ENCODE measurements around the gene MITF.

Gene MITF

DNA sequence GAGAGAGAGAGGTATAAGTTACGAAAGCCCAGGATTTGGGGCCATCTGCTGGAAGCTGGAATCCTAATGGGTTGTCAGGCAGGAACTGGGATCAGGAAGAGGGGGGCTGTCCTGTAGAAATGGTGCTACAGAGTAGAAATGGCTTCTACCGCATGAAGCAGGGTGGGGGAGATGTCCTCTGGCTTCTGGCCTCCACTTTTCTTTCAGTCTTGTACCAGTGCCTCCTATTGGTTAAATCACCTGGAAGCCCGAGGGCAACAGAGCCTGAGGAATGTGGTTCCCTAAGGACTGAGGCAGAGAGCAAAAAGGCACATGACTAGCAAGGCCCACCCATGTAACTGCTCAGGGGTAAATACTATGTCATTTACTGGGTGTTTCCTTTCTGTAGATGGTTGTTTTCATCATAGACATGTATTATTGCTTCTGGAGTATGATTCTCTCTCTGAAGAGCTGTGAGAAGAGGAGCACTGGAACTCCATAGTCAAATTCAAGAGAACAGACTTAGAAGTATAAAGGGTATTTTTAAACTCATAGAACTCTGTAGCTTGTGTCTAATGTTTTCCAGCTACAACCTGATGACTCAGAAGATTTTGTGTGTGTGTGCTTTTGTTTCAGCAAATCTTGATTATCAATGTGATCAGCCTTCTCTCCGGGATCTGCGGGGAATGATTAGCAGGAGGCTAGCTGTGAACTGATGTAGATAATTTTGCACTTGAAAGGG, 20.2 kb upstream of the MITF start:
- Mint-ChIP-seq H3K27ac (no peak overlapping the region), H3K4me1 (no peaks in the 10 kb centered on the region), H3K9me3 (no peaks in the 10 kb centered on the region), H3K27me3 (peaks cover 18% of the 10 kb centered on the region), H3K4me3 (no peak overlapping the region)
- no peak for ATAC-seq
- no peak for DNase-seq

DNA sequence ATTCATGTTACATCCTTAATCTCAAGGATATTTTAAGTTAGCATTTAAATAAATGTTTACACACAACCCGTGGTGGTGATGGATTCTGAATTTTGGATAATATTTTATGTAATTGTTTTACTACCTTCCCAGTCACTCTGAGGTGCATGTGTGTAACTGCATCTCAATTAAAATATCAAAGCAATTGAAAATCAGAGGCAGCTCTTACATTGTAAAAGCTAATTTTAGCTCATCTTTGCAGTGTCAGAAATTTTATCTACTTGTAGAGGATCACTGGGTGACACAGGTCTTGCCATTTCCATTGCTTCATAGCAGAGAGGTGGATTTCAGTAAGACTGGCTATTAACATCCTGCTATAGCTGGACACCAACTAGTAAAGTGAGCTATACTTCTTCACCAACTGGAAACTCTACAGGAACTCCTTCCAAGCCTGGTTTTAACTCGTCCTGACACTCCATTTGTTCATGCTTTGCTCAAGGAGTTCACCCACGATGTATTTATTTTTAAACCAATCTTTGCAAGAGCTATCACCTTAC, 19.6 kb upstream of the MITF start:
- H3K27me3 Mint-ChIP-seq: peaks cover 18% of the 10 kb centered on the region
- no peaks in the 10 kb centered on the region for H3K4me1 Mint-ChIP-seq
- no peak overlapping the region for H3K27ac Mint-ChIP-seq
- no peak for DNase-seq
- no peak for ATAC-seq
- H3K9me3 Mint-ChIP-seq: no peaks in the 10 kb centered on the region
- no peak overlapping the region for H3K4me3 Mint-ChIP-seq

DNA sequence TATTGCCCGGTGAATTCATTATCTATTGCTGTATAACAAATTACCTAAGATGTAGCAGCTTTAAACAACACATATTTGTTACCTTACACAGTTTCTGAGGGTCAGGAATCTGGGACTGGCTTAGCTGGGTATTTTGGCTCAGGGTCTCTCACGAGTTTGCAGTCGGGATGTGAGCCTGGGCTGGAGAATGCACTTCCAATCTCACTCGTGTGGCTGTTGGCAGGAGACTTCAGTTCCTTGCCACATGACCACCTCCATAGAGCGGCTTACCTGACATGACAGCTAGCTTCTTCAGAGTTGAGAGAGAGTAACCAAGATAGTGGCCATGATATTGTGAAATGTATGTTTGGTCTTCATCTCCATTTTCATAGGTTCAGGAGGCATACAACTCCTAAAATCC, 18.4 kb upstream of the MITF start:
- ATAC-seq: no peak
- Mint-ChIP-seq H3K27me3 (peaks cover 18% of the 10 kb centered on the region), H3K27ac (no peak overlapping the region), H3K4me1 (no peaks in the 10 kb centered on the region), H3K4me3 (no peak overlapping the region), H3K9me3 (no peaks in the 10 kb centered on the region)
- no peak for DNase-seq

DNA sequence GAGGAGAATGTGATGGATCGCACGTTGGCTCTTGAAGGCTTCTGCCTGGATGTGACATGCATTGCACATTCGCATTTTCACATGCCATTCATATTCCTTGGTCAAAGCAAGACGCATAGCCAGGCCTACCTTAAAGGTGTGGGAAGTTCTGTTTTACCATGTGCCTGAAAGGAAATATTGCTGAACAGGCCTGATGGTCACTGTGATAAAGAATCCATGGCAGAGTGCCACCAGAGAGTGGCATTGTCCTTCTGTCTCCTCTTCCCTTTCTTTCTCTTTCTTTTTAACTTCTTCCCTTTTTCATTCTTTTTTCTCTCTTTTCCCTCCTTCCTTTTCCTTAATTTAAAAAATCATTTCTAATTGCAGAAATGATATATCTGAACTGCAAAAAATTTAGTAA, 15.9 kb upstream of the MITF start:
- no peak for ATAC-seq
- DNase-seq: no peak
- no peak overlapping the region for H3K27ac Mint-ChIP-seq
- H3K4me3 Mint-ChIP-seq: no peak overlapping the region
- peaks cover 18% of the 10 kb centered on the region for H3K27me3 Mint-ChIP-seq
- no peaks in the 10 kb centered on the region for H3K4me1 Mint-ChIP-seq
- H3K9me3 Mint-ChIP-seq: no peaks in the 10 kb centered on the region

DNA sequence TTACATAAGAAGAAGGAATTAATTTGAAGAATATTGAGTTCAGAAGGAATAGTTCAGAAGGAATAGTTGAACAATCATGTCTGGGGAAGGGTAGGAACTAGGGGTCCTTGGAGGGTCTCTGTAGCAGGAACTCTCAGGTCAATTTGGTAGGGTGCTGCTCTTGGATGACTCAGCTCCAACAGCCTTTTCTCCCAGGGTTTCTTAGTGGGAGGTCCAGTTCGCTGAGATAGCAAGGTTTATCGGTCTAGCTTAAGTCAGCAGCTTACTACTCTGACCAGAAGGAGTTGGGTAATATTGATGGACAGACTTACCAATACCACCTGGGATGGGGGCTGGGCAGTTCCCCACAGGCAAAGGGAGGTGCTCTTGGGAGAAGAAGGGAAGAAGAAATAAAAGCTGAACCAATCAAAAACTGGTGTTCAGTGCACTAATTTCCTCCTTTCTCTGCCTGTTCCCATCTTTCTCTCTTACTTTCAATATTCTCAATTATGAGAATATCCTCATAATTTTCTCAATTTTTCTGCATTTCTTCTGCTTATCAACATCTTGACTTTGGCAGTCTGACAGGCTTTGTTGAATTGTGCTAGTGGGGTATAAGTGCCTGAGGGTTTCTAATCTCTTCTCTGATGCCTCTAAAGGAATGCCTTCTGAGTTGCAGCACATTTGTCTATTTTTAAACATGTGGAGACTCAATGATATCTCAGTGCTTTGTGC, 14.4 kb upstream of the MITF start:
- no peak for DNase-seq
- ATAC-seq: no peak
- Mint-ChIP-seq H3K27ac (no peak overlapping the region), H3K4me3 (no peak overlapping the region), H3K4me1 (no peaks in the 10 kb centered on the region), H3K27me3 (peaks cover 11% of the 10 kb centered on the region), H3K9me3 (no peaks in the 10 kb centered on the region)

DNA sequence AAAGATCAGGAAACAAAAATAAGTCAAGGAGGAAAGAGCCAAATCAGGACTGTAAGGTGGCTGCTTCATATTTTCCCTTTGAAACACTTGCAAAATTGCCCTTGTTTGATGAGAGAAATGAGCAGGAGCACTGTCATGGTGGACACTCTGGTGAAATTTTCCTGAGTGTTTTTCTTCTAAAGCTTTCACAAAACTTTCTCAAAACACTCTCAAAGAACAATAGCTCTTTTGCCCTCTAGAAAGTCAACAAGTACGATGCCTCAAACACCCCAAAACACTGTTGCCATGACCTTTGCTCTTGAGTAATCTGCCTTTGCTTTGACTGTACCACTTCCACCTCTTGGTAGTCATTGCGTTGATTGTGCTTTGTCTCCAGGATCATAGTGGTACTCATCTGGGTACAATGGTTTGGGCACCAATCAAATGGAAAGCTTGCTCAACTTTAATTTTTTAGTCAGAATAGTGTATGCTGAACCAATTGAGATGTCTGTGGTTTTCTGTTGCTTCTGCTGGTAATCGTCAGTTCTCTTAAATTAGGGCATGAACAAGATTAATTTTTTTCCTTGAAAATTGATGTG, 13.2 kb upstream of the MITF start:
- Mint-ChIP-seq H3K4me3 (no peak overlapping the region), H3K4me1 (no peaks in the 10 kb centered on the region), H3K9me3 (no peaks in the 10 kb centered on the region), H3K27me3 (no peaks in the 10 kb centered on the region), H3K27ac (no peak overlapping the region)
- DNase-seq (no peak), ATAC-seq (no peak)

DNA sequence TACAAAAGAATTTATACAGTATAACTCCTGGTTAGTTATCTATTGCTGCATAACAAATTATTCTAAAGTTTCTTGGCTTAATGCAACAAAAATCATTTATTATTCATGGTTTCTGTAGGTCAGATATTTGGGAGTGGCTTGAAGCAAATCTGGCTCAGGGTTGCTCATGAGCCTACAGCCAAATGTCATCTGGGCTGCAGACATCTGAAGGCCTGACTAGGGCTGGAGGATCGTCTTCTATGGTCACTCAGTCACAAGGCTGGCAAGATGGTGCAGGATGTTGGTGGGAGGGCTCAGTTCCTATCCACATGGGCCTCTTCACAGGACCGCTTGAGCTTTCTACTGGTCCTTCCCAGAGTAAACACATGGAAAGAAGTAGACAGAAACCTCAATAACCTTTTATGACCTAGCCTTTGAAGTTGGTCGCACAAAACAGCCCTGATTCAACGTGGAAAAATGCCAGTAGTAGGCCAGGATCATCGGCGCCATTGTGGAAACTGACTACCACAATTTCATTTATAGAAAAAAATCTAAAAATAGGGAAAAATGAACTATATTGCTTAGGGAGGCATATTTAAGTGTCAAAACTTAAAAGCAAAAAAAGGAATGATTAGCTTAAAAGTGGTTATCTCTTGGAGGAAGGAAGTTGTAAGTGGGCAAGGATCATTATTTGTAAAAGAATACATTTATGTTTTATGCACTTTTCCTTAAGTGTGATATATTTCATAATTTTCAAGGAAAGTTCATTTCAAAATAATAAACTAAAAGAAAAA, 9.9 kb upstream of the MITF start:
- H3K27ac Mint-ChIP-seq: no peak overlapping the region
- DNase-seq: no peak
- H3K4me1 Mint-ChIP-seq: no peaks in the 10 kb centered on the region
- no peak for ATAC-seq
- no peaks in the 10 kb centered on the region for H3K27me3 Mint-ChIP-seq
- no peaks in the 10 kb centered on the region for H3K9me3 Mint-ChIP-seq
- no peak overlapping the region for H3K4me3 Mint-ChIP-seq

DNA sequence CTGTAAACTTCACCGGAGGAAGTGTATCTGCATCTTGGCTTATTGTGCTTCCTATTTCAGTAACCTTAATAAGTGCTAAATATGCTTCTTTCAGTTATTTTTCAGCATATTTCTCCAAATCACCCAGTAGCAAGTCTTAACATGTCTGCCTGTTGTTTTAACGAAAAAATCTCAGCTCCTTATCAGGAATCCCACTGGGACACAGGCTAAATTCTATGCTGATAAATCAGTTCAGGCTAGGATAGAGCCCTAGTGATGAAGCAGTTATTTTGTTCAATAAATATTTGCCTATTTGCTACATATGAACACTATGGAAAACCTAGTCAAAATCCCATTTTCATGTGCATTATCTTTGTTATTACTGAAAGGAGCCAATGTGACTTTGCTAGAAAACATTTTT, 8.2 kb upstream of the MITF start:
- no peak for ATAC-seq
- Mint-ChIP-seq H3K9me3 (no peaks in the 10 kb centered on the region), H3K4me3 (no peak overlapping the region), H3K4me1 (no peaks in the 10 kb centered on the region), H3K27me3 (peaks cover 9% of the 10 kb centered on the region), H3K27ac (no peak overlapping the region)
- DNase-seq: no peak

DNA sequence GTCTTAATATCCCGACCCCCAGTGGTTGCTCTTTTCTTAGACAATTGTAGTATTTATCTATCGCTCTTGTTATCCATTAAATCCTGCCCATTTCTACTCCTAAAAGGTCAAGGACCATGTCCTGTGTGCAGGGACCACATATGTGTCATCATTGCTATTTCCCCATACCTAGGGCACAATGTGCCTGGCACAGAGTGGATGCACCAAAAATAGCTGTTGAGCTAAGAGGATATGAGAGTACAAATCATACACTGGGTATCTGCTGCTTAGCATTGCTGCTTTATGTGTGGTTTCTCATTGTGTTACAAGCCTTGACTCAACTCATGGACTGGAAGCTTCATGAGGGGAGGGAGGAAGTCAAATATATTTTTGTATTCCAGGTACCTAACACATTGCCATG, 3.4 kb upstream of the MITF start:
- peaks cover 17% of the 10 kb centered on the region for H3K4me1 Mint-ChIP-seq
- no peak overlapping the region for H3K4me3 Mint-ChIP-seq
- ATAC-seq: no peak
- no peak overlapping the region for H3K27ac Mint-ChIP-seq
- peaks cover 52% of the 10 kb centered on the region for H3K27me3 Mint-ChIP-seq
- DNase-seq: no peak
- H3K9me3 Mint-ChIP-seq: no peaks in the 10 kb centered on the region

DNA sequence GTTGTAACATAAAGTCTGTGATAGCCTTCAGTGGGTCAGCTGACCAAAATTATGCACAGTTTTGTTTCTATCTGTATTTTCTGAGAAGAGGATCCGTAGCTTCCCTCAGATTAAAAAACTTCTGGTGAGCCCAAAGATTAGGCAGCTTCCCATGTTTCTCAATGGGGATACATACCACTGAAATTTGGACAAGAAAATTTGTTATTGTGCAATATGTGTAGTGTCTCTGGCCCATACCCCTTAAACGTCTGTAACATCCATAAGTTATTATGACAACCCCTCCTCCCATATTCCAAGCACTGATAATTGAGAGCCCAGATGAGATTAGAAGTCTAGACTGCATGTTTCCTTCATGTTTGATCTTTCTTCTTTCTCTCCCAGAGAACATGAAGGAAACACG, 1.9 kb upstream of the MITF start:
- H3K27ac Mint-ChIP-seq: no peak overlapping the region
- peaks cover 67% of the 10 kb centered on the region for H3K27me3 Mint-ChIP-seq
- no peak for ATAC-seq

DNA sequence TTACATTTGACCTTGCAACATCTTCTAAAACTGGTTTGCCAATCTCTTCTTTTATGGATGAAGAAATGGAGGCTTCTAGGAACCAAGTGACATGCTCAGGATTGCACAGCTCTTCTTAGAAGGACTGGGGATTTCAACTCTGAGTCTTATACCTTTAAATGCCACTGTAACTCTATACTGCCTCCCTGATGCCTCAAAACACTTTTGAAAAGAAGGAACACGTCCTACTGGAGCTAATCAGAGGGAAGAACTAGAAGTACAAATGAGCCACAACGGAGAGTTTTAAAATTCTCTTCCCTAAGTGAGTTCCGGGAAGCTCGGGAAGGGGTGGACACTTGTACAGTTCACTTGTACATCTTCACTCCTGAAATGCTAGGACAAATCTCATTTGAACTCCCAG, 949 bp upstream of the MITF start:
- Mint-ChIP-seq H3K9me3 (no peaks in the 10 kb centered on the region), H3K27me3 (peaks cover 76% of the 10 kb centered on the region), H3K27ac (no peak overlapping the region), H3K4me3 (peak overlapping the region; percentile 64 to 82), H3K4me1 (peaks cover 17% of the 10 kb centered on the region)
- ATAC-seq (no peak), DNase-seq (no peak)

More for the DNA sequence above, 1.9 kb upstream of the MITF start:
- Mint-ChIP-seq H3K9me3 (no peaks in the 10 kb centered on the region), H3K4me3 (no peak overlapping the region), H3K4me1 (peaks cover 17% of the 10 kb centered on the region)
- DNase-seq: no peak

DNA sequence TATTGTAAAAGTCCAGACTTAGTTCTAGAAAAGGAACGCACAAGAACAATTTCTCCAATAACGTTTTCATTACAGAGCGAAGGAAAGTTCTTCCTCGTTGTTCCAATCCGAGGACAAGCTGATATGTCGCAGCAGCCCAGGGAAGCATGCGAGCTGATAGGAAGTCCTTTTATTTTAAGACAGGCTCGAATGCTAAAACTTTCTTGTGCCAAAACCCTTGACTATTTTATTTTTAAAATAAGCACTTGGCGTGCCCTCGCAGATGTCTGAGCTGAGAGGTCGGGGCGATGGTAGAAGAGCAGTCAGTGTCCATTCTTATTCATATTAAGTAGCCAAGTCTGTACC, 433 bp upstream of the MITF start:
- H3K4me1 Mint-ChIP-seq: peaks cover 17% of the 10 kb centered on the region
- no peaks in the 10 kb centered on the region for H3K9me3 Mint-ChIP-seq
- DNase-seq (no peak), ATAC-seq (no peak)
- peaks cover 80% of the 10 kb centered on the region for H3K27me3 Mint-ChIP-seq
- H3K27ac Mint-ChIP-seq: no peak overlapping the region
- peak overlapping the region; percentile 64 to 82 for H3K4me3 Mint-ChIP-seq

DNA sequence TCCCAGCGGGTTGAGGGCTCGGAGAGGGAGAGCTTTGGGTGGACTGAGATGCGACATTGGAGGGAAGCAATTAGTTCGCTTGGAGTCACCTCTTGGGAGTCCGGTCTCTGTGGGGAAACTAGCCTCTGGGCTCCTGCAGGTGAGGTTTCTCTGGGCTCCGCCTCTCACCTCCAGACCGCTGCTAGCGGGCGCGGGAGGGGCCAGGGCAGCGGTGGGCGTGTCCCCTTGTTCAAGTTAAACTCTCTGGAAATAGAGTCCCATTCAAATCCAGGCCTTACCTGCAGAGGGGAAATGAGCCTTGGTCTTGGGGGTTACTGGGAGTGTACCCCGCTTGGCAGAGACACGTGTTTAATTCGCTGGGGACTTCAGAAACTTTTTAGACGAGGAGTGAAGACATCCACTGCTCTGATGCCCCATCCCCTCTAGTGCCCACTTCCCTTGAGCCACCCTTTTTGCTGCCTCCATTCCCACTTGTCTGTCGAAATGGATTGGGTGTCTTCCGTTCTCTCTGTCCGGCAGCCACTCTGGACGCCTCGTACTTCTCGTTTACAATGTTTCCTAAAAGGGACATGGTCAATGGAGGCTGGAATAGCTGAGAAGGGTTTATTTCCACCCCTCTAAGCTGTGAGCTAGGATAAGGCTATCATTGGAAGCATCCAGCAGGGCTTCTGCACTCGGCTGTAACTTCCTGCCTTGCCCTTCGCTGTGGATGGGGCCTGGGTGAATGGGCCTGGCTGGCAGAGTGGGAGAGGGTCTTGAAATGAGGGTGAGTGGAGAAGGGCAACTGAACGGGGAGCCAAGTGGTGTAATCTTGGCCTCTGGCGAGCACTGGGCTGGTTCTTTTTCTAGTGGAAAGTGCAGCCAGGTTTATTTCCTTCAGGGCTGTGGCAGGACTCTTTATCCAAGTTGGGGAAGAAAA, 1.1 kb downstream of the MITF start:
- no peaks in the 10 kb centered on the region for H3K9me3 Mint-ChIP-seq
- DNase-seq (no peak), ATAC-seq (no peak)
- peaks cover 17% of the 10 kb centered on the region for H3K4me1 Mint-ChIP-seq
- H3K4me3 Mint-ChIP-seq: peak overlapping the region; percentile 66 to 74
- H3K27ac Mint-ChIP-seq: no peak overlapping the region
- H3K27me3 Mint-ChIP-seq: peaks cover 79% of the 10 kb centered on the region

DNA sequence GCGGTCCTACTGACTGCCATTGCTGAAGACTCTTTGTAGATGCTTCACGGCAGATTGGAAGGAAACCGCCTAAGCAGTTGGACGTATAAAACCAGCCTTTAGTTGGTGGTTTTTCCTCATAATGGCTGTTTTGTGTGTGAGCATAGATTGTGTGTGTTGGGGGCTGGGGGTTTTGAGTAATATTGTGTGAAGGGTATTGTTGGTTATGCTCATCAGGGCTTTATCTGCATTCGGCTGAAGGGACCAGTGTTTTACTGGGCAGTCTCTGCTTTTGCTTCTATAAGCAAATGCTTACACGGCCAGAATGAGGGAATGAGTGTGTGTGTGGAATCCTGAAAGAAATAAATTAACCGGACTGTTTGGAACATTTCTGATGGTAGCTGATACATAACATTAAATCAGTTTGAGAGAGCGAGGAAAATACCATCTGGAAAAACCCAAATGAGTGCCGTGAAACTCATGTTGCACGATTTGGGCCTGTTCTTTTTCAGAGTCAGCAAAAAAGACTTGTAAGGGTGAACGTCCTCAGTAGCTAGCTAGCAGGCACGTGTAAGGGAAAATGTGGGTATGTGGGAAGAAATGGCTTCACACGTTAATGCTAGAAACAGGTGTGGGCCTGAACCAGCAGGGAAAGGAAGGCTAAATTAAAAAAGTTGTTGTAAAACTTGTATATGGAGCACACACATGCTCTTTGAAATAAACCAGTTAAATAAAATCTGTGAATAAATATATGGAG, 1.9 kb downstream of the MITF start:
- peaks cover 71% of the 10 kb centered on the region for H3K27me3 Mint-ChIP-seq
- no peak overlapping the region for H3K27ac Mint-ChIP-seq
- no peak for ATAC-seq
- H3K4me1 Mint-ChIP-seq: peaks cover 17% of the 10 kb centered on the region
- DNase-seq: no peak
- H3K4me3 Mint-ChIP-seq: no peak overlapping the region
- no peaks in the 10 kb centered on the region for H3K9me3 Mint-ChIP-seq

All from stimulated activated naive CD8-positive, alpha-beta T cell treated with anti-CD3 and anti-CD28 coated beads, Interleukin-15, amount 100 ng/mL, for 72 hours (primary cell).